ENCODE measurements around the gene GNAI2.
"Not testable (repeated sequence)": the region's sequence is repeated elsewhere in the genome, so short reads cannot be mapped to it uniquely, and the experiment has no call there.

The GNAI2 gene

DNA sequence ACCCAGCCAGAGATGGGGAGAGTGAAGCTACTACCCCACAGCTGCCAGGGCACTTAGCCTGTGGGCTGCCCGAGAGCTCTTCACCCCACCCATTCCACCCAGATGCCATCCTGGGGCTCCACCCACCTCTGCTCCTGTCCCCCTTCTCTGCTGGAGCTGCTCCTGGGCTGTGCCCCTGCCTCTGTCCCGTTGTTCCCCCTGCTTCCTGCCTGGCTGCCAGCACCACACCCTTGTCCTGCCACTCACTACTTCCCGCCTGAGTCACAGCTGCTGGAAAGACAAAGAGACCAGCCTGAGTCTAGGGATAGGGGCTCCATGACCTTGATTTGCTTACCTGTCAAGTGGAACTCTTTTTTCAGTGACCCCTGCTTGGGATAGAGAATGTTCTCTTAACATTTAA, 12.4 kb downstream of the GNAI2 start:
- no peak for DNase-seq

- no peak for DNase-seq
Measured at GRCh38 chr3:50249457-50249856, 13.5 kb downstream of the GNAI2 start.

DNA sequence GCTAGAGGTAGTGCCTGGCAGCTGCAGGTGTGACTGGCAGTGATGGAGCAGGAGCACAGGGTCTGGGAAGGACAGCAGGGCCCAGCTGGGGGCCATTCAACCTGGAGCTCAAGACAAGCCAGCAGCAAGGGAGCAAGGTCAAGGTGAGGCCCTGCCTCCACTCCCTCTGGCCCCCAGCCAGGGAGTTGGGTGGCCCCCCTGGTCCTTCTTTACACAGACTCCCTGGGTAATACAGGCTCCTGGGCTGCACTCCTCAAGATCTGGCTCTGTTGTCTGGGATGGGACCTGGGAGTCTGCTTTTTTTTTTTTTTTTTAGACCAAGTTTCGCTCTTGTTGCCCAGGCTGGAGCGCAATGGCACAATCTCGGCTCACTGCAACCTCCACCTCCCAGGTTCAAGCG, 14.5 kb downstream of the GNAI2 start:
- no peak for DNase-seq

DNA sequence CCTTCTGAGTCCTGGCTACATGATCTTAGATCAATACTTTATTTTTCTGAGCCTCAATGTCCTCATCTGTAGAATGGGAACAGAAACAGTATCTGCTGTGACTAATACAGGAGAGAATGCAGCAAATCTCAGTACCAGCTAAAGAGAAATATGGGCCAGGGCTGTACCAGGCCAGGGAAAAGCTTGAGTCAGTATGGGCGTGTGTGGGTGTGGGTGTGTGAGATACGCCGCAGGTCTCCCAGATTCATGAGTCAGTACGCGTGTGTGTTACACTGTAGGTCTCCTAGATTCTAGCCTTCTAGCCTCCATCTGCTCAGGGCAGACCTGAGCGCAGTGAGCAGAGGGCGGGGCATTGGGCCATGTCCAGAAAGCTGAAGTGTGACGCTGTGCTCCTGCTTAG, 15.2 kb downstream of the GNAI2 start:
- DNase-seq = no peak

- DNase-seq = no peak
Measured at GRCh38 chr3:50254577-50255250, 18.7 kb downstream of the GNAI2 start.

DNA sequence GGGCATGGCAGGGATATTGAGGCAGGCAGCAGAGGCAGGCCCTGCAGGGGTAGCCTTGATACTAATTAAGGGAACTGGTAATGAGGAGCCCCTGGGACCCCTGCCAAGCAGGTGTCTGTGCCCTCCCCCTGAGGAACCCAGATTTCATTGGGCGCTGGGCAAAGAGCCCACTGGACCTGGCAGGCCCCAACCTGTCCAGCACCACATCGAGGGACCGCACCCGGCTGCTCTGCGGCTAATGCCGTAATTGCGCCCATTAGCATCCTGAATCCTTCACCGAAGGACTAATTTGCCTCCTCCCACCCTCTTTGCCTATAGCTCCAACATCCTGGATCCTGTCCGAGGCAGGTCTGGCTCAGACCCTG, 19.2 kb downstream of the GNAI2 start:
- DNase-seq = no peak

- no peak for DNase-seq
Measured at GRCh38 chr3:50256978-50257890, 21.2 kb downstream of the GNAI2 start.

- no peak for DNase-seq
Measured at GRCh38 chr3:50258029-50258680, 22.2 kb downstream of the GNAI2 start.

DNA sequence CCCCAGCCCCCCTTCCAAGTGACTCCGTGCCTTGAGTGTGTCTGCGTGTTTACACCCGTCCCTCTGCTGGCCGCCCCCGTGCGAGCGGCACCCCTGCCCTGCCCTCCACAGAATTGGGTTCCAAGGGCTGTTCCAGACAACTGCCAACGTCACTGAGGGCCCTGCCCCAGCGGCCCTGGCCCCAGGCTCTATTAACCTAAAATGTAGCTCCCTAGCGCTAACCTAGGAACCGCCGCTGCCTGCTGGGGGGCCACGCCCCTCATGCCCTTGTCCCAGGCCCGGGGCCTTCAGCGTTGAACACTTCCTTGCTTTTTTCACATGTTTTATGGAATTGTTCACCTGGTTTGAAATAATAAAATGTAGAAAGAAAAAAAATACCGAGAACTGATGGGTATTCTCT, 23.0 kb downstream of the GNAI2 start:
- DNase-seq = no peak

- DNase-seq = no peak
Measured at GRCh38 chr3:50259432-50260026, 23.5 kb downstream of the GNAI2 start.

DNA sequence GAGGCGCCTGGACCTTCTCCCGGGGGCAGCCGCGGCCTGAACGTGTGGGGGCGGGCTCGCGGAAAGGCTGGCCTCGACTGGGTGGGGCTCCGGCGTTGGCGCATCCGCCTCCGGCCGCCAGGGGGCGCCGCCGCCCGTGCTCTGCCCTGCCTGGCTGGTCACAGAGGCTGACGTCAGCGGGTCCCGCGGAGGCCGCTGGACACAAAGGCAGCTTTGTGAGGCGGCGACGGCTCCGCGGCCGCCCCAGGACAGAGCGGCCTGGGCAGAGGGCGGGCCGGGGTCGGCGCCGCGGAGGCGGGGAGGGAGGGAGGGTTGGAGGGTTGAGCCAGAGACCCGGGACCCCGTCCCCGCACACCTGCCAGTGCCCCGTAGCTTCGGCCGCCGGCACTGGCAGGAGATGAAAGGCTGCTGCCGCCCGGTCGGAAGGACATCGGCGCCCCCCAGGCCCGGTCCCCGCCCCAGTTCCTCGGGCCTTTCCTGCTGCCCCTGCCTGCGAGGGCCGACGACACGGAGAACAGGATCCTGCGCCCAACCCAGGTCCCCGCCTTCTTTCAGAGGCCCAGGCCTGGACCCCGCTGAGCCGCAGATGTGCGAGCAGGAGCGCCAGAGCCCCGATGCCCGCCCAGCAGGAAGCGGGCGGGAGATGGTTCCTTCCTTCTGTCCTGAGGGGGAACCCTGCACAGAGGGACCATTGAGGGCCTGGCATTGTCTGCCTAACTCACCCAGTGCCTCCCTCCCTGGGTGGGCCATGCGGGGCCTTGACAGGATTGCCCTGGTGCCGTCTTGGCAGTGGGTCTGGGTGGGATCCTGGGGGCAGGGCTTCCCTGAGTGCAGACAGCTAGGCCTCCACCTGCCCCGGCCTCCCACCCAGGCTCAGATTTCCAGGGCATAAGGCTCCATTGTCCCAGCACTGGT, 24.3 kb downstream of the GNAI2 start:
- peak; percentile 9 to 62 for DNase-seq

DNA sequence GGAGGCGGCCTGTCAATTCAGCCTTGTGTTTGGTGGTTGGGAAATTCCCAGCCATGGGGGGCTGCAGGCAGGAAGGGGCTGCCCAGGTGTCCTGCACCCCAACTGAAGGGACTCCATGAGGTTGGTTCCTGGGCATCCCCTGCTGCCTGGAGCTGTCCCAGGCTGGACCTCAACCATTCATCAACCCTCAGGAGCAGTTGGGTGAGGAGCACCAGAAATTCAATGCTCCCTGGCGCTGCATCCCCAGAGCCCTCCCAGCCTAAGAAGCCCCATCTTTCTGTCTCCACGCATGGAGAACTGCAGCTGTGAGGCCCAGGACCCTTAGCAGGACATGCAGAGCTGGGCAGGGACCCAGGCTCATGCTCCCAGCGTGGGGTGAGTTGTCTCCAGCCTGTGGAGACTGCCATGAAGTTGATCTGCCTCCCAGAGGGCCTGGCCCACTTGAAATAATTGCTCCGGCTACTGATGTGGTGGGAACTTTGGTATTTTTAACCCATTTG, 25.0 kb downstream of the GNAI2 start:
- no peak for DNase-seq

GRCh38 chr3:50261505-50261904, 25.5 kb downstream of the GNAI2 start:
- DNase-seq = no peak

DNA sequence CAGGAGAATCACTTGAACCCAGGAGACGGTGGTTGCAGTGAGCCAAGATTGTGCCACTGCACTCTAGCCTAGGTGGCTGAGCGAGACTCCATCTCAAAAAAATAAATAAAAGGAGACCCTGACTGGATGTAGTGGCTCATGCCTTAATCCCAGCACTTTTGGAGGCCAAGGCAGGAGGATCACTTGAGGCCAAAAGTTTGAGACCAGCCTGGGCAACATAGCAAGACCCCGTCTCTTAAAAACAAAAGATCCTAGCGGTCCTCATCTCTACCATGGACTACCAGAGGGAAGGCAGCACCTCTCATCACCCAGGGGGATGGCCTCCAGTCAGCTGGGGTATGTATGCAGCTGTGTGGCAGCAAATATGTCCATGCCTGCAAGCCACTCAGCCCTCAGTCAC, 26.2 kb downstream of the GNAI2 start:
- DNase-seq = not testable (repeated sequence)

GRCh38 chr3:50262778-50263177, 26.8 kb downstream of the GNAI2 start:
- DNase-seq = no peak

- DNase-seq = no peak
Measured at GRCh38 chr3:50263478-50264382, 27.7 kb downstream of the GNAI2 start.

DNA sequence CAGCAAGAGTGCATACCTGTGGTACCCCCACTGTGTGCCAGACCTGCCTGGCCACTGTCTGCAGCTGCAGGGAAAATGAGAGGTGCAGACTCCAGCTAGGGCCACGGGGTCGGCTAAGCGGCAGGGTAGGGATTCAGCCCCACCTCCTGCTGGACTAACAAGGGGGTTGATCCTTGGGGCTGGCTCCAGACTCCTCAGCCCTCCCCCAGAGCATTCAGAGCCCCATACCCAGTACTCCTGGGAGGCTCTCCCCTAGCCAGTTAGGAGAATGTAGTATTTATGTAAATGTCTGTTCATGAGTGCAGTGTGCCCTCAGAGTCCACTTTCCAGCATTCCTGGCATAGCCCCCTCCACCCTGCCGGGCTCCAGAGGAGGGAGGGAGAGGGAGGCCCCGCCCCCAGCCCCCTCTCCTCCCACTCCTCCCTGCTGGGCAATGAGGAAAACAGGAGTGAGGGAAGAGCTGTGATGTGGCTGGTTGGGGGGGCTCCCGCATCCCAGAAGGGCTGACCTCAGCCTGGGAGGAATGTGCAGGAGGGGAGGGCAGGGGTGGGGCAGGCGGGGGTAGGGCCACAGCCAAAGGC, 28.5 kb downstream of the GNAI2 start:
- no peak for DNase-seq

DNA sequence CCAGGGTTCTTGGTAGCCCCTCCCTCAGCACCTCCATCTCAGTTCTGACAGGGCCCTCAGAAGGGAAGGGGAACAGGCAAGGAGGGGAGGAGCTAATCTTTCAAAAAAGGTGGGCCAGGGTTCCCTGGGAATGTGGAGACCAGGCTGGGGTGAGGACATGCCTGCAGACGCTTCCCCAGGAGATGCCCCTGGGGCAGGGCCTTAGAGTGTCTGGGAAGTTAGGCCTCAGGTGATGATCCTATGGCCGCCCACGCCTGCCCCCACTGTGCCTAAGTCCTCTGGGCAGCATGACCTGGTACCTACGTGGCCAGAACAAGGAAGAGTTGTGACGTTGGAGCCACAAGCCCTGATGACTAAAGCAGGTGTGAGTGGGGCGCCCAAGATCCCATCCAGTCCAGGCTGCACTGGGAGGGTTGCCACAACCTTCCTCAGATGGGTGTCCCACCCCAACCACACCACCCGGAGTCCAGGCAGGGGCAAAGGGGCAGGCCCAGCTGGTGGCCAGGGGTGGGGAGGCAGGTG, 29.0 kb downstream of the GNAI2 start:
- no peak for DNase-seq

GRCh38 chr3:50265571-50265970, 29.6 kb downstream of the GNAI2 start:
- DNase-seq = no peak

GRCh38 chr3:50266017-50266416, 30.0 kb downstream of the GNAI2 start:
- DNase-seq = no peak
